H9 (cell line): ENCODE data around the gene MAML1. TPM values are rescaled to one million over a fixed set of nuclear protein-coding genes. Genes with fewer than 3 reads are reported as not detected.

ENCODE experiments used
- DNase-seq: peaks from one replicate; pipeline ENCODE4 v3.0.0-alpha.2; 2017
- H2AFZ ChIP-seq: one replicate; pipeline ENCODE4 v1.6.1; 2013; ENCODE audit warnings: mild to moderate bottlenecking, low read length, control low read depth, moderate library complexity
- H2AK5ac ChIP-seq: 2 replicates; pipeline ENCODE4 v1.6.1; 2013; ENCODE audit warnings: low read length, control low read depth, mixed read lengths; ENCODE audit not compliant: insufficient read length
- H2BK120ac ChIP-seq: one replicate; pipeline ENCODE4 v1.6.1; 2013; ENCODE audit warnings: low read depth, mild to moderate bottlenecking, low read length, control low read depth, inconsistent platforms; ENCODE audit not compliant: poor library complexity, severe bottlenecking
- H2BK12ac ChIP-seq: 2 replicates; pipeline ENCODE4 v1.6.1; 2013; ENCODE audit warnings: low read length, control low read depth, mixed read lengths, low read depth; ENCODE audit not compliant: insufficient read length
- H2BK15ac ChIP-seq: 2 replicates; pipeline ENCODE4 v1.6.1; 2013; ENCODE audit warnings: low read depth, low read length, control low read depth
- H2BK20ac ChIP-seq: one replicate; pipeline ENCODE4 v1.6.1; 2013; ENCODE audit warnings: low read depth, mild to moderate bottlenecking, low read length, control low read depth, inconsistent platforms; ENCODE audit not compliant: poor library complexity, severe bottlenecking
- H2BK5ac ChIP-seq: 2 replicates; pipeline ENCODE4 v1.6.1; 2013; ENCODE audit warnings: low read length, control low read depth, mixed read lengths; ENCODE audit not compliant: insufficient read length
- H3K14ac ChIP-seq: 2 replicates; pipeline ENCODE4 v1.6.1; 2013; ENCODE audit warnings: low read length, control low read depth; ENCODE audit not compliant: insufficient read depth
- H3K18ac ChIP-seq: 2 replicates; pipeline ENCODE4 v1.6.1; 2013; ENCODE audit warnings: low read depth, mild to moderate bottlenecking, mixed read lengths, low read length, control low read depth; ENCODE audit not compliant: insufficient read length
- H3K23ac ChIP-seq: 2 replicates; pipeline ENCODE4 v1.6.1; 2013; ENCODE audit warnings: low read length, control low read depth, mixed read lengths, low read depth; ENCODE audit not compliant: insufficient read length
- H3K23me2 ChIP-seq: 2 replicates; pipeline ENCODE4 v1.6.1; 2013; ENCODE audit warnings: low read depth, mild to moderate bottlenecking, mixed read lengths, low read length, control low read depth; ENCODE audit not compliant: insufficient read length, poor library complexity, severe bottlenecking
- H3K27ac ChIP-seq: 2 replicates; pipeline ENCODE4 v1.5.1; 2013; ENCODE audit warnings: low read length, control low read depth, mixed read lengths, low read depth; ENCODE audit not compliant: insufficient read length
- H3K27me3 ChIP-seq: 2 replicates; pipeline ENCODE4 v1.6.1; 2013; ENCODE audit warnings: low read length, control low read depth, inconsistent platforms; ENCODE audit not compliant: insufficient read depth
- H3K4ac ChIP-seq: 2 replicates; pipeline ENCODE4 v1.6.1; 2013; ENCODE audit warnings: low read depth, mild to moderate bottlenecking, control low read depth, inconsistent platforms, low read length, moderate library complexity
- H3K4me1 ChIP-seq: 2 replicates; pipeline ENCODE4 v1.6.1; 2013; ENCODE audit warnings: low read length, control low read depth, inconsistent platforms; ENCODE audit not compliant: insufficient read depth
- H3K4me2 ChIP-seq: 2 replicates; pipeline ENCODE4 v1.6.1; 2013; ENCODE audit warnings: low read length, control low read depth, mixed read lengths; ENCODE audit not compliant: insufficient read length, insufficient read depth
- H3K56ac ChIP-seq: 2 replicates; pipeline ENCODE4 v1.6.1; 2013; ENCODE audit warnings: low read depth, mild to moderate bottlenecking, mixed read lengths, low read length, control low read depth; ENCODE audit not compliant: insufficient read length
- H3K79me1 ChIP-seq: 2 replicates; pipeline ENCODE4 v1.6.1; 2013; ENCODE audit warnings: low read depth, mild to moderate bottlenecking, moderate library complexity, low read length, control low read depth, inconsistent platforms; ENCODE audit not compliant: insufficient read depth, poor library complexity, severe bottlenecking
- H3K79me2 ChIP-seq: 2 replicates; pipeline ENCODE4 v1.6.1; 2013; ENCODE audit warnings: low read length, control low read depth, inconsistent platforms; ENCODE audit not compliant: insufficient read depth
- H3K9ac ChIP-seq: 2 replicates; pipeline ENCODE4 v1.6.1; 2013; ENCODE audit warnings: low read length, control low read depth, mixed read lengths; ENCODE audit not compliant: insufficient read length; ENCODE audit errors: extremely low read depth
- H3K9me3 ChIP-seq: one replicate; pipeline ENCODE4 v1.6.1; 2013; ENCODE audit warnings: low read depth, low read length, inconsistent platforms; ENCODE audit not compliant: control insufficient read depth
- H3T11ph ChIP-seq: one replicate; pipeline ENCODE4 v1.6.1; 2013; ENCODE audit warnings: mild to moderate bottlenecking, low read length, control low read depth, inconsistent platforms
- H4K20me1 ChIP-seq: one replicate; pipeline ENCODE4 v1.6.1; 2013; ENCODE audit not compliant: control insufficient read depth, insufficient read length, insufficient read depth
- H4K5ac ChIP-seq: 2 replicates; pipeline ENCODE4 v1.6.1; 2013; ENCODE audit warnings: low read depth, mild to moderate bottlenecking, mixed read lengths, low read length, control low read depth; ENCODE audit not compliant: insufficient read length
- H4K8ac ChIP-seq: replicated peaks from 2 replicates; pipeline ENCODE4 v1.6.1; 2013; ENCODE audit warnings: low read length, control low read depth, mixed read lengths, low read depth; ENCODE audit not compliant: insufficient read length
- H4K91ac ChIP-seq: 2 replicates; pipeline ENCODE4 v1.6.1; 2013; ENCODE audit warnings: low read depth, mild to moderate bottlenecking, moderate library complexity, mixed read lengths, low read length, control low read depth; ENCODE audit not compliant: insufficient read length
- H3K27ac Mint-ChIP-seq, 3 experiments: 2 replicates in 2 of 3; 3 replicates in 1 of 3; pipeline ENCODE4 v1.8.0; 2020 to 2021; ENCODE audit warnings: mixed read lengths in 3 of 3, mild to moderate bottlenecking in 1 of 3, moderate library complexity in 1 of 3
- H3K27me3 Mint-ChIP-seq: 2 replicates; pipeline ENCODE4 v1.8.0; 2021; ENCODE audit warnings: low read depth, mild to moderate bottlenecking, moderate library complexity, mixed read lengths
- H3K36me3 Mint-ChIP-seq, 3 experiments: 2 replicates in 2 of 3; 3 replicates in 1 of 3; pipeline ENCODE4 v1.8.0; 2020 to 2021; ENCODE audit warnings: low read depth in 3 of 3, mixed read lengths in 3 of 3; ENCODE audit not compliant: insufficient read depth in 1 of 3
- H3K4me1 Mint-ChIP-seq, 2 experiments: 2 replicates each; pipeline ENCODE4 v1.8.0; 2020; ENCODE audit warnings: mixed read lengths in 2 of 2
- H3K4me3 Mint-ChIP-seq, 2 experiments: 2 replicates in 1 of 2; 3 replicates in 1 of 2; pipeline ENCODE4 v1.8.0; 2020 to 2021; ENCODE audit warnings: mild to moderate bottlenecking in 2 of 2, mixed read lengths in 2 of 2, moderate library complexity in 1 of 2
- H3K9me3 Mint-ChIP-seq, 2 experiments: 2 replicates in 1 of 2; 3 replicates in 1 of 2; pipeline ENCODE4 v1.8.0; 2020; ENCODE audit warnings: mild to moderate bottlenecking in 2 of 2, mixed read lengths in 2 of 2, moderate library complexity in 1 of 2
- WGBS: extraction: QIAGEN DNeasy Blood & Tissue Kit; methylation state at CpG from one replicate; pipeline ENCODE4 v1.1.7; 2013; ENCODE audit warnings: missing lambda C conversion rate, low lambda C conversion rate, mixed read lengths; ENCODE audit not compliant: insufficient read length; ENCODE audit errors: extremely low coverage; 5-methylcytosine and 5-hydroxymethylcytosine counted together
- total RNA-seq: library from RNA; stranded (reverse); gene quantifications from 2 replicates; pipeline ENCODE4 v1.2.1, GENCODE V29; 2021
- TF ChIP-seq, protein P1 (sequence below): fragments of 200-600 bp; sonication (generic); conservative IDR thresholded peaks from 3 replicates; pipeline ENCODE4 v1.8.0; 2021; ENCODE audit warnings: antibody characterized with exemption, mild to moderate bottlenecking

Gene MAML1
- total RNA-seq, 1 experiment from 2014 or later: 50.8 TPM

DNA sequence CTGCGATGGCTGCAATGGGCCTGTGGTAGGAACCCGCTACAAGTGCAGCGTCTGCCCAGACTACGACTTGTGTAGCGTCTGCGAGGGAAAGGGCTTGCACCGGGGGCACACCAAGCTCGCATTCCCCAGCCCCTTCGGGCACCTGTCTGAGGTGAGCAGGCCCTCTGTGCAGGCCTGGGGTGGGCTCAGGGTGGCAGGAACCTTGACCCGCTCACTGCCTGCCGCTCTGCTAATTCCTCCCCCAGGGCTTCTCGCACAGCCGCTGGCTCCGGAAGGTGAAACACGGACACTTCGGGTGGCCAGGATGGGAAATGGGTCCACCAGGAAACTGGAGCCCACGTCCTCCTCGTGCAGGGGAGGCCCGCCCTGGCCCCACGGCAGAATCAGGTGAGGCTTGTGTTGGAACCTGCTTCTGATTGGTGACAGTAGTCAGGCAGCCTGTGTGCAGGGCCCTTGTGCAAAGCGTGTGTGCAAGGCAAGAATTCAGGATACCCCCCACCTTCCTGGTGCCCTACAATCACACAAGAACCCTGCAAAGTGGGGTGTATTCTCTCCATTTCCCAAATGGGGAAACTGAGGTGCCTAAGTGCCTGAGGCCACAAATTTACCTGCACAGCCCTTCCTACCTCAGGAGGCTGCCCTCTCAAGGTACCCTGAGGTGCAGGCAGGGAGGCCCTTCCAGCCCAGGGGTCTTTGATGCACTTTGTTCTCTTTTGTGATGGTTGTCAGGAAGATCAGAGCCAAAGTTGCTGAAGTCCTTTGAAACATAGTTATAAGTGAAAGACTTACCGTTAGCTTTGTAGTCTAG is 91.5 kb downstream of the MAML1 start:
- Histone ChIP-seq H3K79me1 (peaks cover 10% of the 10 kb centered on the region), H3K9me3 (no peaks in the 10 kb centered on the region), H3K9ac (no peak overlapping the region), H2BK5ac (no peak overlapping the region), H3K14ac (no peak overlapping the region), H2BK12ac (no peak overlapping the region), H3K27ac (no peak overlapping the region), H2AFZ (no peak overlapping the region), H3K23me2 (no peaks in the 10 kb centered on the region), H3K79me2 (peaks cover 9% of the 10 kb centered on the region; the same call in 1 of the 2 replicates), H2BK20ac (no peak overlapping the region), H4K91ac (no peak overlapping the region), H3K23ac (no peak overlapping the region), H2BK15ac (no peak overlapping the region), H3T11ph (no peak overlapping the region), H3K4ac (no peak overlapping the region), H3K4me2 (no peak overlapping the region), H4K20me1 (no peaks in the 10 kb centered on the region), H3K18ac (no peak overlapping the region), H3K27me3 (no peaks in the 10 kb centered on the region), H2BK120ac (no peak overlapping the region), H2AK5ac (no peak overlapping the region), H4K5ac (no peak overlapping the region), H4K8ac (no peak overlapping the region), H3K56ac (no peak overlapping the region), H3K4me1 (peaks cover 8% of the 10 kb centered on the region; the same call in 1 of the 2 replicates)
- Mint-ChIP-seq H3K36me3 (peaks cover 42 to 64% (median 63%) of the 10 kb centered on the region in 3 experiments), H3K4me1 (peaks cover 40 to 41% of the 10 kb centered on the region in 2 experiments), H3K4me3 (no peak overlapping the region), H3K27me3 (no peaks in the 10 kb centered on the region), H3K9me3 (no peaks in the 10 kb centered on the region; a peak in 1 of 5 replicates), H3K27ac (peak overlapping the region in 1 of 3 experiments; percentile 7; a peak in 1 of 7 replicates)
- WGBS: no CpG with 5 or more reads among the region's 22 CpGs
- DNase-seq: no peak
- TF ChIP-seq, protein P1, sequence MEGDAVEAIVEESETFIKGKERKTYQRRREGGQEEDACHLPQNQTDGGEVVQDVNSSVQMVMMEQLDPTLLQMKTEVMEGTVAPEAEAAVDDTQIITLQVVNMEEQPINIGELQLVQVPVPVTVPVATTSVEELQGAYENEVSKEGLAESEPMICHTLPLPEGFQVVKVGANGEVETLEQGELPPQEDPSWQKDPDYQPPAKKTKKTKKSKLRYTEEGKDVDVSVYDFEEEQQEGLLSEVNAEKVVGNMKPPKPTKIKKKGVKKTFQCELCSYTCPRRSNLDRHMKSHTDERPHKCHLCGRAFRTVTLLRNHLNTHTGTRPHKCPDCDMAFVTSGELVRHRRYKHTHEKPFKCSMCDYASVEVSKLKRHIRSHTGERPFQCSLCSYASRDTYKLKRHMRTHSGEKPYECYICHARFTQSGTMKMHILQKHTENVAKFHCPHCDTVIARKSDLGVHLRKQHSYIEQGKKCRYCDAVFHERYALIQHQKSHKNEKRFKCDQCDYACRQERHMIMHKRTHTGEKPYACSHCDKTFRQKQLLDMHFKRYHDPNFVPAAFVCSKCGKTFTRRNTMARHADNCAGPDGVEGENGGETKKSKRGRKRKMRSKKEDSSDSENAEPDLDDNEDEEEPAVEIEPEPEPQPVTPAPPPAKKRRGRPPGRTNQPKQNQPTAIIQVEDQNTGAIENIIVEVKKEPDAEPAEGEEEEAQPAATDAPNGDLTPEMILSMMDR: no peak
